Effector CD4-positive, alpha-beta T cell (primary cell): ENCODE results near the gene FHIT.
A peak's percentile ranks its signal among the peaks of the same experiment; 100 is the strongest.

Experiments used
- DNase-seq: peaks from one replicate; pipeline ENCODE4 v3.0.0-alpha.2; 2020
- total RNA-seq: gene quantifications from one replicate; lab custom pipeline; 2026; lab: John Stamatoyannopoulos, UW

Gene FHIT
- 51.0 reads per million, percentile 68 among the genes with 10 or more reads in this experiment for total RNA-seq

GRCh38 chr3:61251174-61251972 lies at the start of gene FHIT:
FHIT (minus strand) TSS chr3:61251452.
- DNase-seq, result peak; percentile 85

- no peak for DNase-seq
Observed at GRCh38 chr3:61300786-61301185, 49.5 kb upstream of the FHIT start.

DNA sequence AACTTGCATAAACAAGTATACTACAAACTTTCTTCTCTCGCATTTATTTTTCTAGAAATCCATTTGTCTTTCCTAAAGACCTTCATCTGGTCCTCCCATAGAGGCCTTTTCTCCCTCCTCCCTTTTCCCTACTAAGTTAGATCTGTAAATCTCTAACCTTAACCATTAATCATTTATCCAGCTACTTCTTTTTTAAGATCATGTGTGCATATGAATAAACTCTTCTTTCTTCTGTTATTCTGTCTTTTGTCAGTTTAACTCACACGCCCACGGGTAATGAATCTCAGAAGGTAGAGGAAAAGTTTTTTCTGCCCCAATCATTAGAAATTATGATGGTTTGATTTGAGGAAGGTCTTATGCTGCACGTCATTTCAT lies 48.7 kb upstream of the FHIT start:
- no peak for DNase-seq

DNA sequence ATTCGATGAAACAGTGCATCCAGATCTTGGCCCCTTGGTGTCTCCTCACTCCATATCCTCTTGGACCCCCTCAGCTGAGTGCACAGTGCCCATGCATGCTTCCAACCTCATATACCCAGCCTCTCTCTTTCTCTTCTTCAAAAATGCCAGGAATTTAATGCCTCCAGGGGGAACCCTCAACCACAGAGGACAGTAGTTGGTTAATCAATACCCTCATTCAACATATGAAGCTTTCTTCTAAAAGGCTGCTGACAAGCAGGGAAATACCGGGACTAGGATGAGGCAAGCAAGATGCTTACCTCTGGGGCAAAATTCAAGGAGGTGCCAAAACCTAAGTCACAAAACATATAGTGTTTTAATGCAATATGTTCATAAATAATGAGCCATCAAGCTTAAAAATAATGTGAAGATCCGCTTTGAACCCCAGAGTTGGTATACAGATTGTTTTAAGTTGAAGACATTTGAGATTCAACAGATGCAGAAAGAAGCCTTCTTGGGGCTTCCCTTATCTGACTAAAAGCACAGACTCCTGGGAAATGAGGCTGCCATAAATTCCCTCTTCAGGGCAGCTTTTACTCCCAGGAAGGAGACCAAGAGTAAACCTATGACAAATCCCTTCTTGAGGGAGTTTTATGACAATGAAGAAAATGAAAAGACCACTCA lies 48.2 kb upstream of the FHIT start:
- no peak for DNase-seq

GRCh38 chr3:61297821-61298220 lies 46.6 kb upstream of the FHIT start:
- DNase-seq, result no peak

GRCh38 chr3:61288446-61288845 lies 37.2 kb upstream of the FHIT start:
- DNase-seq, result no peak

- DNase-seq, result no peak
Observed at GRCh38 chr3:61283876-61284275, 32.6 kb upstream of the FHIT start.

GRCh38 chr3:61278713-61279112 lies 27.5 kb upstream of the FHIT start:
- no peak for DNase-seq

DNA sequence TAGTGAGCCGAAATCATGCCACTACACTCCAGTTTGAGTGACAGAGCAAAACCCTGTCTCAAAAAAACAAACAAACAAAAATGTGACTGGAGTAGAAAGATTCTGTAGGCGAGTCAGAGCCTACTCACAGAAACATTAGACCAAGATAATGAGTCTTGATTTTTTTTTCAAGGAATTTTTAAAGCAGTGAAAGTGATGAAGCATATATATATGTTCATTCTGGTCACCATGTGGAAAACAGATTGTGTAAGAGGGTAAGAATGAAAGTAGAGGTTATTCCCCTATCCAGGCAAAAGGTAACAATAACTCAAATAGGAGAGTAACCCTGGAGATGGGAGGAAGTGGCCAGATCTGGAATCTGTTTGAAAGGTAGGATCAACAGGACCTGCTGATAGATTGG lies 26.2 kb upstream of the FHIT start:
- DNase-seq, result no peak

DNA sequence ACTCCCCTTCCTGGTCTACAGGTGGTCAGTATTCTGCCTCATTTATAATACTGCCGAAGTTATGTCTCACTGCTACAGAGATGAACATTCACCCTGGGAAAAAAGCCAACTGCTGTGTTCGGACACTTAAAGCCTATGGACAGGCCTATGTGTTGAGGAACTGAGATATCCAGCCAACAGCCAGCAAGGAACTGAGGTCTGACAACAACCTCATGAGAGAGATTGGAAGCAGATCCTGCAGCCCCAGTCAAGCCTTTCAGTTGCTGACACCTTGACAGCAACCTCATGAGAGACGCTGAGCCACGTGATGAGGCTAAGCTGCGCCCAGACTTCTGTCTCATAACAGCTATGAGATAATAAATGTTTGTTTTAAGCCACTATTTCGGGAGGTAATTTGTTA lies 18.2 kb upstream of the FHIT start:
- no peak for DNase-seq

- no peak for DNase-seq
Observed at GRCh38 chr3:61268644-61269043, 17.4 kb upstream of the FHIT start.

- no peak for DNase-seq
Observed at GRCh38 chr3:61264281-61264680, 13.0 kb upstream of the FHIT start.

- no peak for DNase-seq
Observed at GRCh38 chr3:61257148-61257547, 5.9 kb upstream of the FHIT start.

DNA sequence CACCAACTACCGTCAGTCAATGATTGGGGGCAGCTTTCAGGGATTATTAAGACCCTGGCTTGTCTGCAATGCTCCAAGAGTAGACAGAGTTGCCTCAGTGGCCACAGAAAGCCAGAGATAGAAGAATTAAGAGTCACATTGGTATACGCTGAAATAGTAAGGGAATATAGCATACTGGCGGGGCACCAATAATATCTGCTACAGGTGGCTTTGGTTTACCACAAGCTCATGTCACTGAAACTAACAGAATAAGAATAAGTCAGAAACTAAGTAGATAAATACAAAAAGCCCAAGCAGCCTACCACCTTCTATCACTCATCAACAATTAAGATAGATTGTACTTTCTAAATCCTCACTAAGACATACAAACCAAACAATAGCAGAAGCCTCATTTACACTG lies 2.5 kb upstream of the FHIT start:
- DNase-seq, result no peak

- no peak for DNase-seq
Observed at GRCh38 chr3:61252836-61253235, 1.6 kb upstream of the FHIT start.

DNA sequence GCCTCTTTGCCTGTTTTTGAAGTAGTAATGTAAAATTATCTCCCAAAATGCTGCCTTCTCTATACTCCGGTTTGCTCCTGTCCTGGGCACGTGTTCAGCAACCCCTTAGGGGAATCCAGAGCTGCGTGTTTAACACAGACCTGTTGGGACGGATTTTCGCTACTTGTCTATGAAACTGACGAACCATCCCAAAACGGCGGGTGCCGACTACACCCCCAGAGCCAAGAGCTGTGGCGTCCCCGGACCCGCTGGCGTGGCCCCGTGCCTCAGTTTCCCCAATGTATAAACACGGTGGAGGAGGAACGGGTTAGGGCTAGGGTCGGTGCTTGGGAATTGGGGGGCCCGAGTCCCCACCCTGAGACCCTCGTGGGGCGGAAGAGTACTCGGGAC lies 473 bp downstream of the FHIT start:
- DNase-seq, result peak; percentile 3

DNA sequence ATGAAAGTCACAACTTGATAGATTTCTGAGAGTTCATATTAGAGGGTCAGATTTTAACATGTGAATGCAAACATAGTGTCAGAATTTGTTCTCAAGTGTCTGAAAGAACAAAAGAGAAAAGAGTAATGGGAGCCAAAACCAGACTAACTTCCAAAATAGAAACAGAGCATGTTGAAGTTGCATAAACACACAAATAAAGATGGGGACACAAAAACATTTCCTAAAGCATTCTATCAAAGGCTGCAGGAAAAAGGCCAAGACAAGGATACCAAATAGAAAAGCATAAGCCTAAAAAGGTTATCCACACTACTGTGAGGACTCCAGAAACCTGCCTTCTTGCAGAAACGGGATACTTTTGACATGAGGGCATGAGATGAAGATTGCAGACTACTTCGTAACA lies 2.8 kb downstream of the FHIT start:
- no peak for DNase-seq

DNA sequence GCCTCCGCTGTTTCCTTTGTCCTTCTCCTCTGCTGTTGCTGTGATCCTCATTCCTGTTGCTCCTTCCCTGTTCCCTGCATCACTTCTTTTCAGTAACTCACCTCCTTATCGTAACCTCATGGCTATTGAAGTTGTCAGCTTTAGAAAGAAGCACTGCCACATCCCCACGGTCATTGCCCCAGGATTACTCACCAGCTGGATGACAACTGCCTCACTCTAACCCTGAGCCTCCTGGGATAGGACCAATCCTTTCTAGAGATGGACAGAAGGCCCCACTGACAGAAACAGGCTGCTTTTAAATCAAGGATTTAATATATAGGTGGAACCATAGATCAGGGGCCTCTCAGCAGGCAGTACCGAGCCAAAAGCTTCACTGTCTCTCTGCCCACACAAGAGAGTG lies 4.1 kb downstream of the FHIT start:
- DNase-seq, result no peak

GRCh38 chr3:61239871-61240270 lies 11.4 kb downstream of the FHIT start:
- DNase-seq, result no peak

- no peak for DNase-seq
Observed at GRCh38 chr3:61237858-61238257, 13.4 kb downstream of the FHIT start.

DNA sequence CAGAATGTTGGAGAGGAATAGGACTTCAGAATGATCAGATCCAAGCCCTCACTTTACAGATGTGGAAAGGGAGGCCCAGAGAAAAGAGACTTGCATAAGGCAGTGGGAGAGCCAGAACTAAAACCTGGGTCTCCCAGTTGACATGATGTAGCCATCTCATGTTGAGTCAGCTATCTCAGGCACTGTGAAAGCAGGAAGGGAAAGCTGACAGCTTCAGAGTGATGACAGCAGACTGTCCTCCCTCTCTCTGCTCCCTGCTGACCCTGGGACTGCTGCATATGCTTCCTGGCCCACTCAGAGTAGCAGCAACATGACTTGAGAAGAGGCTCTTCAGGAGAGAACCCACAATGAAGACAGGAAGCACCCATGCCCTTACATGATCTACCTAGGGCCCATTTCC lies 14.7 kb downstream of the FHIT start:
- no peak for DNase-seq

DNA sequence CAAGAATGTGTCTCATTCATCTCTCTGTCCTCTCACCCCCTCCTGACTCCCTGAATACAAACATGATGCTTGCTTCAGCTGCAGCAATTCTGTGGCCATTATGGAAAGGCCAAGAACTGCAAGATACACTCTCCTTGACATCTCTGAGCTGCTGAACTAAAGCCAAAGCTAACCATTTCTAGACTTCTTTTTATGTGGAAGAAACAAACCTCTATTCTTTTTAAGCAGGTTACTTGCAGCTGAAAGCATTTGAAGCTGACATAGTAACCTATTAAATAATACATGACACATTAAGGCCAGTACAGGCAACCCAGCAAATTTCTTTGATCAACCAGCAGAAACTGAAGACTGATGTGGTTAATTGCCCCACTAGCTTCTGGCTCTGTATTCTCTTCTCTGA lies 17.5 kb downstream of the FHIT start:
- no peak for DNase-seq

DNA sequence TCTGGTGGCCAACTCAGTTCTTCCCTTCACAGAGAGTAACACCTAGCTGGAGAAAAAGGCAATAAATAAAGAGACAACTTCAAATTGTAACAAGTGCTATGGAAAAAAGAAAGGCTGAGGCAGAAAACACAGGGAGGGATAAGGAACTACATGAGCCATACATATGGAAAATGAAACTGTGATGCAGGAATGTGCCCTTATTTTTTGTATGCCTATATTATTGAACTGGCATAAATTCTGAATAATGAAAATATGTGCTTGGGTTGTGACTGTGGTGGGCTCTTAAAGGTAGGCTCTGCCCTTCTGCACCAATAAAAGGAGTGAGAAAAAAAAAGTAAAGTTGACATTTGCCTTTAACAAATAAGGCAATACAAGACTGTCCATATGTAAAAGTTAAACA lies 19.6 kb downstream of the FHIT start:
- DNase-seq, result no peak

DNA sequence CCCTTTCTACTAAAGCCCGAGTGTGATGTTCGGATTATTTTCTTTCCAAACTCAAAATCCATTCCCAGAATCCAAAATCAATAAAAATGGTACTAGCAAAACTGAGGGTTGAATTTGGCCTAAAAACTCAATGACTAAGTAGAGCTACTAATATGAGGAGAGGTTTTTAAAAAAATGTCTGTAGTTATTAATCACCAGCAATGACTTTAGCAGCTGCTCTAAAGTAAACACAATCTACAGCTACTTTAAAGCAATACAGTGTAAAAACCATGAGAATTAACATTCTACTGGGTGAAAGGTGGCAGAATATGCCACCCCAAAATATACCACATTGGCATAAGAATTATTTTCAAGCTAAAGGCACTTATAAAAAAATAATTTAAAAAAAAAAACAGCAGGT lies 23.5 kb downstream of the FHIT start:
- no peak for DNase-seq
